HEK293 (cell line): Measurements from ENCODE around the gene CDC14A.

Experiments
- CTCF ChIA-PET: fragments of 350-600 bp; formaldehyde crosslinking; extraction: SDS; loops from one replicate; lab custom pipeline; 2021; ENCODE audit warnings: antibody characterized with exemption; lab: Yijun Ruan, JAX
- POLR2A ChIA-PET: fragments of 300-600 bp; formaldehyde crosslinking; extraction: SDS; loops from one replicate; lab custom pipeline; 2020; ENCODE audit warnings: antibody characterized with exemption, inconsistent platforms; lab: Yijun Ruan, JAX
- H3K27ac ChIP-seq: fragments of 200-500 bp; sonication (Bioruptor generic); 2 replicates; pipeline ENCODE4 v1.5.1; 2014; ENCODE audit warnings: low read depth, low read length, control low read depth, inconsistent platforms; ENCODE audit errors: extremely low read depth
- H3K36me3 ChIP-seq, 2 experiments: fragments of 200-500 bp in 1 of 2; sonication (Bioruptor generic) in 1 of 2; 1 replicate in 1 of 2; 2 replicates in 1 of 2; pipeline ENCODE4 v1.5.1; 2014 to 2017; ENCODE audit warnings: inconsistent platforms in 2 of 2, low read length in 2 of 2; ENCODE audit not compliant: control insufficient read depth in 2 of 2, insufficient read depth in 1 of 2
- H3K4me1 ChIP-seq: fragments of 200-500 bp; sonication (Bioruptor generic); 2 replicates; pipeline ENCODE4 v1.5.1; 2014; ENCODE audit warnings: mild to moderate bottlenecking, low read length, inconsistent platforms; ENCODE audit not compliant: control insufficient read depth, insufficient read depth
- H3K4me3 ChIP-seq: 2 replicates; pipeline ENCODE4 v1.5.1; 2011; ENCODE audit warnings: low read depth, mild to moderate bottlenecking, control low read depth, low read length, moderate library complexity
- H3K9me3 ChIP-seq: fragments of 200-500 bp; sonication (Bioruptor generic); 2 replicates; pipeline ENCODE4 v1.5.1; 2014; ENCODE audit warnings: low read depth, low read length, inconsistent platforms; ENCODE audit not compliant: control insufficient read depth, insufficient read depth
- KLF16 ChIP-seq: fragments of 450-650 bp; formaldehyde crosslinking; IDR thresholded peaks from 2 replicates; pipeline ENCODE4 v1.5.1; 2017; ENCODE audit warnings: missing biosample characterization, missing genetic modification characterization
- KLF7 ChIP-seq: fragments of 450-650 bp; formaldehyde crosslinking; IDR thresholded peaks from 2 replicates; pipeline ENCODE4 v1.5.1; 2016; ENCODE audit warnings: missing biosample characterization, missing genetic modification characterization, borderline replicate concordance
- SP2 ChIP-seq: fragments of 450-650 bp; formaldehyde crosslinking; IDR thresholded peaks from 2 replicates; pipeline ENCODE4 v1.5.1; 2016; ENCODE audit warnings: missing biosample characterization, missing genetic modification characterization
- YY1 ChIP-seq: fragments of 450-650 bp; formaldehyde crosslinking; IDR thresholded peaks from 2 replicates; pipeline ENCODE4 v1.5.1; 2018; ENCODE audit warnings: missing biosample characterization, missing genetic modification characterization
- ZBTB20 ChIP-seq: fragments of 450-650 bp; formaldehyde crosslinking; IDR thresholded peaks from 2 replicates; pipeline ENCODE4 v1.5.1; 2016; ENCODE audit warnings: missing biosample characterization, missing genetic modification characterization
- ZBTB48 ChIP-seq: fragments of 450-650 bp; formaldehyde crosslinking; IDR thresholded peaks from 2 replicates; pipeline ENCODE4 v1.5.1; 2016; ENCODE audit warnings: missing biosample characterization, missing genetic modification characterization
- ZEB2 ChIP-seq: fragments of 450-650 bp; formaldehyde crosslinking; IDR thresholded peaks from 2 replicates; pipeline ENCODE4 v1.5.1; 2016; ENCODE audit warnings: missing biosample characterization, missing genetic modification characterization
- ZNF2 ChIP-seq: fragments of 450-650 bp; formaldehyde crosslinking; IDR thresholded peaks from 2 replicates; pipeline ENCODE4 v1.5.1; 2016; ENCODE audit warnings: missing biosample characterization, missing genetic modification characterization
- ZNF302 ChIP-seq: fragments of 450-650 bp; formaldehyde crosslinking; IDR thresholded peaks from 2 replicates; pipeline ENCODE4 v1.5.1; 2016; ENCODE audit warnings: missing biosample characterization, missing genetic modification characterization, low read depth
- ZNF37A ChIP-seq: fragments of 450-650 bp; IDR thresholded peaks from 2 replicates; pipeline ENCODE4 v1.5.1; 2018; ENCODE audit warnings: missing biosample characterization, missing genetic modification characterization
- ZNF514 ChIP-seq: fragments of 450-650 bp; formaldehyde crosslinking; IDR thresholded peaks from 2 replicates; pipeline ENCODE4 v1.5.1; 2016; ENCODE audit warnings: missing biosample characterization, missing genetic modification characterization
- ZNF530 ChIP-seq: fragments of 450-650 bp; formaldehyde crosslinking; IDR thresholded peaks from 2 replicates; pipeline ENCODE4 v1.5.1; 2016; ENCODE audit warnings: low read depth, missing biosample characterization, missing genetic modification characterization
- ZNF654 ChIP-seq: fragments of 450-650 bp; formaldehyde crosslinking; IDR thresholded peaks from 2 replicates; pipeline ENCODE4 v1.5.1; 2016; ENCODE audit warnings: low read depth, missing biosample characterization, missing genetic modification characterization
- ZNF658 ChIP-seq: fragments of 450-650 bp; formaldehyde crosslinking; IDR thresholded peaks from 2 replicates; pipeline ENCODE4; 2016; ENCODE audit warnings: missing biosample characterization, missing genetic modification characterization
- ZNF792 ChIP-seq: fragments of 450-650 bp; formaldehyde crosslinking; IDR thresholded peaks from 2 replicates; pipeline ENCODE4 v1.5.1; 2016; ENCODE audit warnings: missing biosample characterization, missing genetic modification characterization
- ZSCAN16 ChIP-seq: fragments of 450-650 bp; formaldehyde crosslinking; IDR thresholded peaks from 2 replicates; pipeline ENCODE4 v1.5.1; 2016; ENCODE audit warnings: missing biosample characterization, missing genetic modification characterization
- TF ChIP-seq, protein P1 (sequence below): fragments of 450-650 bp; formaldehyde crosslinking; IDR thresholded peaks from 2 replicates; pipeline ENCODE4 v1.5.1; 2017; ENCODE audit warnings: missing biosample characterization, missing genetic modification characterization

The CDC14A gene

DNA sequence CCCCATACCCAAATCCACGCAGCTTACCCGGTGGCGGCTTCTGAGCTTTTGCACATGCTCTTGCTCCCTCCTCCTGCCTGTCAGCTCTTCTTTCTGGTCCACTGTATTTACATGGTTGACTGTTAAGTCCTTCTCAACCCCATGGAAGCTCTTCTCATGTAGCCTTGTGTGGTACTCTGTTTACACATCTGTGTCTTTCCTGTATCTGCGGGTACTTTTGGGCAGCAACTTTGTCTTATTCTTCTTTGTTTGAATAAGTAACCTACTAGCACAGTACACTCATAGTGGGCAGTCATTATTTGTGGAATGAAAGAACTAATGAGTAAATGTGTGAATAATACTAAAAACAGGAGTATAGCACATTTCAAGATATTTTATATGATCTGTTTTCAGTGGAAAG is 97.2 kb downstream of the CDC14A start:
- no peaks in the 10 kb centered on the region for H3K9me3 ChIP-seq
- no peak overlapping the region for H3K27ac ChIP-seq
- TF ChIP-seq KLF7: no peak
- no peak for TF ChIP-seq KLF16
- TF ChIP-seq, all 188 proteins: peak for 0
- CTCF ChIA-PET: no interaction called here
- POLR2A ChIA-PET: no interaction called here
- Histone ChIP-seq H3K4me3 (no peak overlapping the region), H3K36me3 (no peaks in the 10 kb centered on the region), H3K4me1 (no peaks in the 10 kb centered on the region)

DNA sequence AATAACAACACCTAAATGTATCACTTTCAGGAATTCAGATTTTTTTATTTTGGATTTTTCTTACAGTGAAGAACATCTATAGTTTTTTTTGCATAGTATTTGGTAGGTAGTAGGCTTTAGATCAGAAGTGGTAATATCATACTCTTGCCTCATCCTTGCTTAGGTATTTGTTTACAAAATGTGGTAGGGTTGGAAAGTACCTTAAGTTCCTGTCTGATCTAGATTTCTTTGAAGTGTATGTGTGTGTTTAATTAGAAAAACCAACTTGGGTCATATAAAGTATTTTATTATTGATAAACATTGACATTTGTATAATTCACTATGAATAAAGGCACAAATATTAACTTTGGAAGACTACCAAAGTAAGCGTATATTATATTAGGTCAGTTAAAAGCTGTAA is 100.3 kb downstream of the CDC14A start:
- no peak overlapping the region for H3K27ac ChIP-seq
- TF ChIP-seq ZNF514 (tag by site-specific recombination) (no peak), ZNF37A (tag by site-specific recombination) (no peak), YY1 (tag by site-specific recombination) (no peak), SP2 (tag by site-specific recombination) (no peak), ZBTB48 (tag by site-specific recombination) (no peak)
- TF ChIP-seq, all 188 proteins: peak for 0
- POLR2A ChIA-PET: no interaction called here
- no peak overlapping the region for H3K4me3 ChIP-seq
- H3K4me1 ChIP-seq: no peaks in the 10 kb centered on the region
- H3K9me3 ChIP-seq: no peaks in the 10 kb centered on the region
- CTCF ChIA-PET: interaction anchor here (0.6 to 1.3 kb wide), 2 partner anchors 11 to 419 kb away, joined by 3 to 4 read pairs; no protein-coding TSS in a partner anchor
- no peaks in the 10 kb centered on the region for H3K36me3 ChIP-seq

DNA sequence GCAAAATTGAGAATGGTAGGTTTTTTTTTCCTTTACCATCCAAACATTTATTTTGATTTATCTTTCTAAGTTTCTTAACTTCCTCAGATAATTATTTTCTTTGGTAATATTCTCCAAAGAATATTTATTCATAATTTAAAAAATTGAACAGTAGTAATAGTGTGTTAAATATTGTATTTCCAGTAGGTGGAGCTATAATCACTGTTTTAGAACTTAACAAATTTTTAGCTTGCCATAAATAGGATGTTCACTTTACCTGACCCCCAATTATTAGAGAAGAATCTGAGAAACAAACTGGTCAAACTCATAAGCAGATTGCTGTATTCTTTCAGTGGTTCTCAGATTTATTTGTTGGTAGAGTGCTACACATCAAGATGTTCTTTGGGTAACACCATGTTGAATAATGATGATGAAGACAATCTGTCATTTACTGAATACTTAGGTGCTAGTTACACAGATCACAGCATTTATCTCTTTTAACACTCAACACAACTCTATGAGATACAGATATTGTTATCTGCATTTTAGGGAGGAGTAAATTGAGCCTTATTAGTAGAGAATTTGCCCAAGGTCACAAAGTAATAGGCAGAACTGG is 103.3 kb downstream of the CDC14A start:
- CTCF ChIA-PET: interaction anchor here (0.6 to 12.4 kb wide), 29 partner anchors 8 to 1102 kb away, joined by 3 to 162 read pairs (median 4); partner anchors contain the start of gene DBT
- Histone ChIP-seq H3K27ac (no peak overlapping the region), H3K36me3 (no peaks in the 10 kb centered on the region), H3K4me3 (no peak overlapping the region), H3K4me1 (no peaks in the 10 kb centered on the region), H3K9me3 (no peaks in the 10 kb centered on the region)
- TF ChIP-seq ZSCAN16 (tag by site-specific recombination) (no peak), ZEB2 (tag by site-specific recombination) (no peak), ZNF654 (peak; percentile 17; the same call in 1 of the 2 replicates)
- POLR2A ChIA-PET: interaction anchor here (1.5 kb wide), 1 partner anchor 189 kb away, joined by 3 read pairs; the partner anchor contains the start of gene RTCA

DNA sequence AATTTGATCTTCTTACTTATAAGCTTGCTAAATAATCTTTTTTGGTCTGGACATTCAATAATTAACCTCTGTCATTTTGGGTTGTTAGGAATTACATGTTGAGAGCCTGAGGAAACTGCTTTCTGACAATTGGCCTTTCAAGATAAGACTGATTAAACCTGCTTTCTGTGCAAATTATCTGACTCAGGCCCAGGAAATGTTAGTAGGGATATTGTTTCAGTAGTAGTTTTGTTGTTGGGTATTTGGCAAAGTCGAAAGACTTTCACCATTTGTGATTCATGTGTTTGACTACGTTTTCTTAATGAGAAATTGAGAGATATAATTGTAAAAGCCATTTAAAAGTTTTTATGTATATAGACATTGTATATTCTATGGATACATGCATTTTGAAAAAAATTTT is 104.6 kb downstream of the CDC14A start:
- Histone ChIP-seq H3K9me3 (no peaks in the 10 kb centered on the region), H3K4me1 (no peaks in the 10 kb centered on the region), H3K27ac (no peak overlapping the region), H3K36me3 (no peaks in the 10 kb centered on the region), H3K4me3 (no peak overlapping the region)
- peak; percentile 66 for TF ChIP-seq ZNF2 (tag by site-specific recombination)
- TF ChIP-seq ZNF658 (tag by site-specific recombination): no peak
- TF ChIP-seq, protein P1, sequence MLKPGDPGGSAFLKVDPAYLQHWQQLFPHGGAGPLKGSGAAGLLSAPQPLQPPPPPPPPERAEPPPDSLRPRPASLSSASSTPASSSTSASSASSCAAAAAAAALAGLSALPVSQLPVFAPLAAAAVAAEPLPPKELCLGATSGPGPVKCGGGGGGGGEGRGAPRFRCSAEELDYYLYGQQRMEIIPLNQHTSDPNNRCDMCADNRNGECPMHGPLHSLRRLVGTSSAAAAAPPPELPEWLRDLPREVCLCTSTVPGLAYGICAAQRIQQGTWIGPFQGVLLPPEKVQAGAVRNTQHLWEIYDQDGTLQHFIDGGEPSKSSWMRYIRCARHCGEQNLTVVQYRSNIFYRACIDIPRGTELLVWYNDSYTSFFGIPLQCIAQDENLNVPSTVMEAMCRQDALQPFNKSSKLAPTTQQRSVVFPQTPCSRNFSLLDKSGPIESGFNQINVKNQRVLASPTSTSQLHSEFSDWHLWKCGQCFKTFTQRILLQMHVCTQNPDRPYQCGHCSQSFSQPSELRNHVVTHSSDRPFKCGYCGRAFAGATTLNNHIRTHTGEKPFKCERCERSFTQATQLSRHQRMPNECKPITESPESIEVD: peak; percentile 63
- ChIA-PET CTCF (interaction anchor here (0.6 to 12.4 kb wide), 20 partner anchors 9 to 728 kb away, joined by 3 to 162 read pairs (median 4); partner anchors contain the start of gene LRRC39), POLR2A (no interaction called here)

DNA sequence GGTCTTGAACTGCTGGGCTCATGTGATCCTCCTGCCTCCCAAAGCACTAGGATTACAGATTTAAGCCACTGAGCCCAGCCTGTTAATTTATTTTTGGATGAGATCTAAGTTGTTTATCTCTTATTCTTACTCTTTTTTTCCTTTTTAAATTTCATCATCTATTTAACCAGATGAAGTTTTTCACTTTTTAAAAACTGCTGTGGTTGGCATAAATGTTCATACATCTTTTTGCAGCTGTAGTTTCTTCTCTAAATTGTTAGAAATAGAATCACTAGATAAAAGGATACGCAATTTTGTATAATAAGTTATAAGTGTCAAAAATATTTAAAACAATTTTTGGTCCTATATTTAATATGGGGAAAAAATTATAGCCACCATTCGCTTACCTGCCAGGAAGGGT is 105.4 kb downstream of the CDC14A start:
- Histone ChIP-seq H3K4me3 (no peak overlapping the region), H3K9me3 (no peaks in the 10 kb centered on the region), H3K27ac (no peak overlapping the region), H3K36me3 (no peaks in the 10 kb centered on the region), H3K4me1 (no peaks in the 10 kb centered on the region)
- CTCF ChIA-PET: interaction anchor here (0.6 to 12.4 kb wide), 9 partner anchors 9 to 648 kb away, joined by 3 to 162 read pairs (median 6); no protein-coding TSS in a partner anchor
- TF ChIP-seq ZNF792: no peak
- TF ChIP-seq ZNF37A (tag by site-specific recombination): no peak
- no peak for TF ChIP-seq ZBTB20 (tag by site-specific recombination)
- TF ChIP-seq ZNF530: no peak
- TF ChIP-seq ZNF302 (tag by site-specific recombination): no peak
- POLR2A ChIA-PET: no interaction called here
